ENCODE data around the gene PLCB3.

The PLCB3 gene

DNA sequence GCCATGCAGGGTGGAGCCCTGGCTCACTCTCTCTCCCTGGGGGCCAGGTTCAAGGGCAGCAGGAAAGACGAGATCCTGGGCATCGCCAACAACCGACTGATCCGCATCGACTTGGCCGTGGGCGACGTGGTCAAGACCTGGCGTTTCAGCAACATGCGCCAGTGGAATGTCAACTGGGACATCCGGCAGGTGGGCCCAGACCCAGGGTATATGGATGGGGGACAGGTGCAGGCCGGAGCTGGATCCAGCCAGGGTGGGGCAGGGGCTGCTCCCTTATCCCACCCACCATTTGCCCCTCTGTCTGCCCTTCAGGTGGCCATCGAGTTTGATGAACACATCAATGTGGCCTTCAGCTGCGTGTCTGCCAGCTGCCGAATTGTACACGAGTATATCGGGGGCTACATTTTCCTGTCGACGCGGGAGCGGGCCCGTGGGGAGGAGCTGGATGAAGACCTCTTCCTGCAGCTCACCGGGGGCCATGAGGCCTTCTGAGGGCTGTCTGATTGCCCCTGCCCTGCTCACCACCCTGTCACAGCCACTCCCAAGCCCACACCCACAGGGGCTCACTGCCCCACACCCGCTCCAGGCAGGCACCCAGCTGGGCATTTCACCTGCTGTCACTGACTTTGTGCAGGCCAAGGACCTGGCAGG, 28.2 kb upstream of the PLCB3 start:
- no peak for DNase-seq

DNA sequence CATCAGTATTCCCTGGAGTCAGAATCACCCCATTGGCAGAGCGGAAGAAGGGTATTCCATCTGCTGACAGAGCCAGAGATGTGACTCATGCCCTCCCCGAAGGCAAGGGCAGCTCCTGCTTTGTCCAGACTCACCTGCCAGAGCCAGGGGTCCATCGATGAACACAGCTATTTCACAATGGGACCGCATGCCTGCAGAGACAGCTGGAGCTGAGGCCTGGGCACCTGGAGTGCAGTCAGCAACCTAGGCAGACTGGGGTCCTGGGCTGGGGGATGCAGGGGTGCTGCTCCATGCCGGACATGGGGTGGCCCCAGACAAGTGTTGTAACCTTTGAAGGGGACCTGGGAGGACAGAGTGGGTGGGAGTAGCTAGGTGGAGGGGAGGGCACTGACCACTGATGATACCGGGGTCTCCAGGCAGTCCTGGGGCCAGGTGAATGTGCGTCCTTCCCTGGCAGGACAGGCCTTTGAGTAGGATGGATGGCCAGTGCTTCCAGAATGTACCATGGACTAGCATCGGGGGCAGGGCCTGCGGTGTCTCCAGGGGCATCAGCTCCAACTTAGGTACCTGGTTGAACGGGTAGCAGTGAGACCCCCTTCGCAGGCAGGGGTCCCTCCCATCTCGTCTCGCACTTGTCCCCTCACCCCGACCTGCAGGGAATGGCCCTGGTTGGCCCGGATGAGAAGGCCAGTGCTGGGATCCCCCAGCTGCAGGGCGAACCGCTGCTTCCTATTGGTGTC, 27.0 kb upstream of the PLCB3 start:
- DNase-seq = no peak

DNA sequence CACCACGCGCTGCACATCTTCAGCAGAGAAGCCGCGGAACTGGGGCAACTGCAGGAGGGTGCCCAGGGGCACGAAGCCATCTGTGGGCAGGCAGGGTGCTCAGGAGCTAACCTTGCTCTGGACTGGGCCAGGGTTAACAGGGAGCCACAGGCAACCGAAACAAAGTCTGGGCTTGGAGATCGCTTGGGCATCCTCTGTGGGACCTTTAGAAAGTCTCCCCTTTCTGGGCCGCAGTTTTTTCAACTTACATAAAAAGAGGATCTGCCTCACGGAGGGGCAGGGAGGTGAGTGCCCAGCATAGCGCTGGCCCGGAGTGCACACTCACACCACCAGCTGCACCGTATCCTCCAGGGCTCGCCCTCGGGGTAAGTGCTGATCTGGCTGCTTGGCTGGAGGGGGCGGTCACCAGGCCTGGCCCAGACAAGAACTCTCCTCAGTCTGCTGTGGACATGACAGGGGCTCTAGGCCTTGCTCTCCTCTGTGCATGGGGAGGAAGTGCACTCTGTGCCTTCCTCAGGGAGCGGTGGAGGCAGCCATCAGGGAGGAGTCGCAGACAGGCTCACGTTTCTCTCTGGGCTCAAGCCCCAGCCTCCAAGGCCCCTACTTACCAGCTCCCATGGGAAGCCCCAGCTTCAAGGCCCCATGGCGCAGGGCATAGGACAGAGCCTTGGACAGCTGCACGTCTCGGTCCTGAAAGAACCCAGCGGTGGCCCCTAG, 26.3 kb upstream of the PLCB3 start:
- peak; percentile 33 for DNase-seq

DNA sequence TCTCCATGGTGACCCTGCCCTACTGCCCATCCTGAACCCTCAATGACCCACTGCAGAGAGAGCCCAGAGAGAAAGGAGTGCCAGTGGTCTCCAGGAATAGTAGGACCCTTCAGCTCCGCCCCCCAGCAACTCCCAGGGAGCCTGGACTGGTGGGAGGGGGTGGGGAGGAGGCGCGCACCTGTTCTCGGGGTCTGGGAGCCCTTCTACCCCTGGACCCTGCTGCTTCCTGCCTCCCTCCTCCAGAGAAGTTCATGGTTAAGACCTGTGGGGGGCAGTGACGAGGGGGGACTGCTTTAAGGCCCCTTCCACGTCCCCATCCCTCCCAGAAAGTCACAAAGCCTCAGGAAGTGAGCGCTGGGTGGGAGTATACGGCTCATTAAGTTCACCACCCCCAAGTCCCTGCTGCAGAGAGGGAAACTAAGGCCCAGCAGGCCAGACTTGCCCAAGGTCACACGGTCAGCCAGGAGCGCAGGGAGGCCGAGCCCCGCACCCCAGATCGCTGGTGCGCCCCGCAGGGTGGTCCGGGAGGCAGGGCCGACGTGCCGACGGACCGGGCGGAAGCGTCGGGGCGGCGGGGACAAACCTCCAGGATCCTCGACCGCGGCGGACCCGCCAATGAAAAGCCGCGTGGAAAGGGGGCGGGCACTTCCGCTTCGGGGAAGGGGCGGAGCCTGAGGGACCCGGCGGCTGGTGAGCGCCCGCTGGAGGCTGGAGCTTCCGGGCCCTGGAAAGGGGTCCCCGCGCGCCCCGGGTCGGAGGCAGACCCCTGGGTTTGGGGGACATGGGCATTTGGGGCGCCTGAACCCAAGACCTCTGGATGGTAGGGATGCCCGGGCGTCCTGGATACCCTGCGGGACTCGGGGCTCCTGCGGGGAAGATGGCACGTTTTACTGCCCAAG, 25.5 kb upstream of the PLCB3 start, which contains the start of the genes NUDT22 and TRPT1:
Gene NUDT22, plus strand, starts transcription at position 667 of the 899 bp plus-strand sequence. CDS start 379 bp downstream, outside the sequence.
Gene TRPT1, minus strand, starts transcription at position 579 of the 899 bp plus-strand sequence. Its CDS starts 326 bp downstream, at position 253.
- DNase-seq = peak; percentile 96

DNA sequence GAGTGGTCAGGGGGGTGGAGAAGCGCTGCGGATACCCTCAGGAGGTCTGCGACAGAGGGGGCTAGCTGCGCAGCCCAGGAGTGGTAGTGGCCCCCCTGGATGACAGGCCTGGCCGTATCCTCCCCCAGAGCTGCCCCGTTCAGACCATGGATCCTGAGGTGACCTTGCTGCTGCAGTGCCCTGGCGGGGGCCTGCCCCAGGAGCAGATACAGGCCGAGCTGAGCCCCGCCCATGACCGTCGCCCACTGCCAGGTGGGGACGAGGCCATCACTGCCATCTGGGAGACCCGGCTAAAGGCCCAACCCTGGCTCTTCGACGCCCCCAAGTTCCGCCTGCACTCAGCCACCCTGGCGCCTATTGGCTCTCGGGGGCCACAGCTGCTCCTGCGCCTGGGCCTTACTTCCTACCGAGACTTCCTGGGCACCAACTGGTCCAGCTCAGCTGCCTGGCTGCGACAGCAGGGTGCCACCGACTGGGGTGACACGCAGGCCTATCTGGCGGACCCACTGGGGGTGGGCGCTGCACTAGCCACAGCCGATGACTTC, 24.8 kb upstream of the PLCB3 start:
- DNase-seq = peak; percentile 88

DNA sequence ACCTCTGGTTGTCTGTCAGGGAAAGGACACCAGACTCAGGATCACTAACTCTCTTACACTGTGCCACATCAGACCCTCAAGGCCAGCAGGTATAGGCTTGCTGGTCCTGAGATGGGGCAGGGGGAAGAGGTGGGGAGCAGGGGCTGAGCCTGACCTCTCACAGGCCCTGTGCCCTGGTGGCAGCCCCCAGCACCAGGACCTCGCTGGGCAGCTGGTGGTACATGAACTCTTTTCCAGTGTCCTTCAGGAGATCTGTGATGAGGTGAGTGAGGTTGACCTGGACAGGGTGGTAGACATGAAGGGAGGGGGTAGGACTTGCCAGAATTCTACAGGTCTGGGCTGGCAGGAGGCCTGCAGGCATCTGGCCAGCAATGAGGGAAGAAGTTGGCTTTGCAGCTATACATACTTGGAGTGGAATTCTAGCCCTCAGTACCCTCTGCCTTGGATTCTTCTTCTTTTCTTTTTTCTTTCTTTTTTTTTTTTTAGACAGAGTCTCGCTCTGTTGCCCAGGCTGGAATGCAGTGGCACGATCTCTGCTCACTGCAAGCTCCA, 23.8 kb upstream of the PLCB3 start:
- no peak for DNase-seq

DNA sequence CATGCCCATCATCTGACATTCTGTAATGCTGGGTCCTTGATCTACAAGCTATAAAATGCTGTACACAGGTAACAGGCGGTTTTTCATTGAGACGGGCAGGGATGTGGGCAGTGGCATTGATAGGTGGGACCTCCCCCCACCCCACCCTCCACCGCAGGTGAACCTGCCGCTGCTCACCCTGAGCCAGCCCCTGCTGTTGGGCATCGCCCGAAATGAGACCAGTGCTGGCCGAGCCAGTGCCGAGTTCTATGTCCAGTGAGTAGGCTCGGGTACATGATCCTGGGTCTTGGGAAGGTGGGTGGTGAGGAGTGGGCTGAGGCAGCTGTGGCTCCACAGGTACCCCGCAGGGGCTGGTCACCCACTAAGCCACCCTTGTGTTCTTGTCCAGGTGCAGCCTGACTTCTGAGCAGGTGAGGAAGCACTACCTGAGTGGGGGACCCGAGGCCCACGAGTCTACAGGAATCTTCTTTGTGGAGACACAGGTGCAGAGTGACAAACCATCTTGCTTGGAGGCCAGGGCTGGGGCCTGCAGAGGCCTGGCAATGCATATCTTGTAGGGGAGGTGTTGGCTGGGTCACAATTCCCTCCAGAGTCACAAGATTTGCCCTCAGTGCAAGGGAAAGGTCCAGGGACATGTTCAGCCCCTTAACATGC, 22.1 kb upstream of the PLCB3 start:
- no peak for DNase-seq

DNA sequence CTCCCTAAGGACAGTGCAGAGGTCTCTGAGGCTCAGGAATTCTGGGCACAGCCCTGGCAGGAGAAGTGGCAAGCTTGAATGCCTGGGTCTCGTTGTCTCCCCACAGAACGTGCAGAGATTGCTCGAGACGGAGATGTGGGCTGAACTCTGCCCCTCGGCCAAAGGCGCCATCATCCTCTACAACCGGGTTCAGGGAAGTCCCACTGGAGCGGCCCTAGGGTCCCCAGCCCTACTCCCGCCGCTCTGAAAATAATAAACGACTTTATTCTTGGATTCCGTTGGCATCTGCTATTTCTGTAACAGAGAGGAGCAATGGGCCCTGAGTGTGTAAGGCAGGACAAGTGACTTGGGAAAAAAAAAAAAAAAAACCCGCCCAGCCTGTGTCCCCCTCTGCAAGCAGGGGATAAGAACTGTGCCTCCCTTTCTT, 21.6 kb upstream of the PLCB3 start:
- DNase-seq = no peak

DNA sequence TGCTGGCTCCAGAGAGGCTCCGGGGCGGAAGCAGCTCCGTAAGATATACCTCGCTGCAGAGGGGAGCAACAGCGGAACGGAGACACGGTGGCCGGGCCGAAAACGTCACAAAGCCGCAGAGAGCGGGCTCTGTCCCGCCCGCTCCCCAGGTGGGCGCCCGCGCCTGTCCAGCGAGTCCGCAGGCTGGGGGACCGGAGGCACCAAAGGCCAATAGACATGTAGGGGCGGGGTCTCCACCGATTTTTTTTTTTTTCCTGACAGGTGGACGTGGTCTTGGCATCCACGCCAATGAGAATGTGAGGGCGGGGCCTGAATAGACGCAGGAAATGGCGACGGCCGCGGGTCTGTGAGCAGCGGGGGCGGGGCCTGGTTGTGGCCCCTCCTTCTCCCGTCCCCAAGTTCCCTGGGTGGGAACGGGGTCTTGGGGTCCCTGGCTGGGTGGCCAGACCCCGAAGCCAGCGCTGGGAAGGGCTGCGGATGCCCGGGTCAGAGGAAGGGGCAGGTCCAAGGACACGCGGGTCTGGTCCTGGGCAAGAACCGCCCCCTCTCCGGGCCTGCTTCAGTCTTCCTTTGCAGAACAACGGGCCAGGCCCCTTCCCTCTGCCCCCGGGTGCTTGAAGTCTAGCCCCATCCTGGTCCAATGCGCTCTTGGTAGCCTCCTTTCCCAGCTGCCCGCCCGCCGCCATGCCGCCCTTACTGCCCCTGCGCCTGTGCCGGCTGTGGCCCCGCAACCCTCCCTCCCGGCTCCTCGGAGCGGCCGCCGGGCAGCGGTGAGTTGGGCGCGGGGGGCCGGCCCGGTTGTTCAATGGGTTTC, 21.0 kb upstream of the PLCB3 start, which contains the start of gene DNAJC4:
Gene DNAJC4, plus strand, starts transcription at position 378 of the 814 bp plus-strand sequence. Its CDS starts 307 bp downstream, at position 685.
- DNase-seq = peak; percentile 98

DNA sequence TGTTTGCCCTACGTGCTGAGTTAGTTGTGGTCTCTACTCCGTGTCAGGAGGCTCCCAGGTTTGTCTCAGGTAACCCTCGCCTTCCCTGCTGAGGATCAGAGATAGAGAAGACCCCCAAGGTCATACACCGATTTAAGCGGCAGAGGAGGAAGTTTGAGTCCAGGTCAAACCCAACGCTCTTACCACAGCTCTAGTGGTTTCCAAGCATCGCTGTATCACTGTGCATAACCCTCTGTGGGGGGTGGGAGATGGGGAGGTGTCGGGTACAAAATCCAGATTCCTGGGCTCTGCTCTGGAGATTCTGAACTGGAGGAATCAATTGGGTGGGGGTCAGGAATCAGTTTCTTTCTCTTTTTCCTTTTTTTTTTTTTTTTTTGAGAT, 20.4 kb upstream of the PLCB3 start:
- peak; percentile 72 for DNase-seq

DNA sequence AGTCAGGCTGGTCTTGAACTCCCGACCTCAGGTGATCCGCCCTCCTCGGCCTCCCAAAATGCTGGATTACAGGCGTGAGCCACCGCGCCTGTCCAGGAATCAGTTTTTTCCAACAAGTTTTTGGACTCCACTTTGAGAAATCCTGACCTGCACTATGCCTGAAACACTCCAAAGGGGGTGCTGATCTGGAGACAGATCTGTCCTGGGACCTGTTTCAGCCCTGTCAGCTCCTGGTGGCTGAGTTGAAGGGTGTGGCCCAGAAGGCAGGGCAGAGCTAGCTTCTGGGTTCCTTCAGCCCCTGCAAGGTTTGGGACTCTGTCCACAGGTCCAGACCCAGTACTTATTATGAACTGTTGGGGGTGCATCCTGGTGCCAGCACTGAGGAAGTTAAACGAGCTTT, 19.8 kb upstream of the PLCB3 start:
- DNase-seq = peak; percentile 44

DNA sequence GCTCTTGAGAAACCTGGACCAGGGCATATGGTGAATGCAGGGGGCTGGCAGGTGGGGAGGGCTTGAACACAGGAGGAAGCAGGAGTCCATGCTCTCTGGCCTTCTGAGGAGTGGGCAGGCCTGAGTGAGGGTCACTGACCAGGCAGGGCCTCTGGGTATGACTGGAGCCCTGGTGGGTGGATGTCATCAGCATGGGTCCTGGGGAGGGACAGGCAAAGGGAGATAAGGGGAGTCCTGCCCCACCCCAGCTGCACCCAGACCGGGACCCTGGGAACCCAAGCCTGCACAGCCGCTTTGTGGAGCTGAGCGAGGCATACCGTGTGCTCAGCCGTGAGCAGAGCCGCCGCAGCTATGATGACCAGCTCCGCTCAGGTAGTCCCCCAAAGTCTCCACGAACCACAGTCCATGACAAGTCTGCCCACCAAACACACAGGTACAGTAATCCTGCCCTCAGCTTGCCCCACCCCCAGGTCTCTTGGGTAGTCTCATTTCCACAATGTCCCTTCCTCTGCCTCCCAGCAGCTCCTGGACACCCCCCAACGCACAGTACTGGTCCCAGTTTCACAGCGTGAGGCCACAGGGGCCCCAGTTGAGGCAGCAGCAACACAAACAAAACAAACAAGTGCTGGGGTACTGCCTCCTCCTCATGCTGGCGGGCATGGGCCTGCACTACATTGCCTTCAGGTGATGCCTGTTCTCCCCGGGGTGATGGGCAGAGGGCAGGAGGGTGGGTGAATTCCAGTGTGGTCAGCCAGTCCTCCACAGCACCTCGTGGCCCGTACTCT, 19.0 kb upstream of the PLCB3 start:
- DNase-seq = no peak

DNA sequence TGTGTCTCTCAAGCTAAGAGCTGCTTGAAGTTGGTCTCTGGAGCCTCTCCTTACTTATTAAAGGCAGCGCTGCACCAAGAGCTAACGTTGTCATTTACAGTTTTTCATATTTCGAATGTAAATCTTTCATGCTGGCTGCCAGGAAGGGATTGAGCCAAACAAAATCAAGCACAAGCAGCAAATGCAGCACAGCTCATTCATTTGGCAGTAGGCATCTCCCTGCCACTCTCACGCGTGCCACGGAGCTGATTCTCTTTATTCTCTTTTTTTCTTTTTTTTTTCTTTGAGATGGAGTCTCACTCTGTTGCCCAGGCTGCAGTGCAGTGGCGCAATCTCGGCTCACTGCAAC, 18.4 kb upstream of the PLCB3 start:
- DNase-seq = no peak

DNA sequence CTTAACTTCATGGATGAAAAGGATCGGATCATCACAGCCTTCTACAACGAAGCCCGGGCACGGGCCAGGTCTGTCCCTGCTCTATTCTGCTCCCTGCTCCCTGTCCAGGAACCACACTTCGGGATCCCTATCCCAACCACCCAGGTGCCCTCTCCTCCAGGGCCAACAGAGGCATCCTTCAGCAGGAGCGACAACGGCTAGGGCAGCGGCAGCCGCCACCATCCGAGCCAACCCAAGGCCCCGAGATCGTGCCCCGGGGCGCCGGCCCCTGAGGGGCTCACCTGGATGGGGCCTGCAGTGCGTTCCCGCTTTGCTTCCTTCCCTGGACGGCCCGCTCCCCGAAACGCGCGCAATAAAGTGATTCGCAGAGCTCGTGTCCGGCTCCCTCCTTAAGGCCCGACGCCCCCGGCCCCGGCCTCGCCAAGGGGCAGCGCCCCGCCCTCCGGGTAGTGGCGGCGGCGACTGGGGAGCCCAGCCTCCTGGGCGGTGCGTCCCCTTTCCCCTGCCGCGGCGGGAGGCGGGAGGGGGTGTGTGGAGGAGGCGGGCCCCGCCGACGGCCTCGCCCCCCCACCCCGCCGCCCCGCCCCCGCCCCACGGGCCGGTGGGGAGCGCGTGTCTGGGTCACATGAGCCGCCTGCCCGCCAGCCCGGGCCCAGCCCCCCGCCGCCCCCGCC, 17.3 kb upstream of the PLCB3 start, which contains the start of gene VEGFB:
Gene VEGFB, plus strand, starts transcription at position 672 of the 674 bp plus-strand sequence. CDS start 250 bp downstream, outside the sequence.
- DNase-seq = peak; percentile 79

DNA sequence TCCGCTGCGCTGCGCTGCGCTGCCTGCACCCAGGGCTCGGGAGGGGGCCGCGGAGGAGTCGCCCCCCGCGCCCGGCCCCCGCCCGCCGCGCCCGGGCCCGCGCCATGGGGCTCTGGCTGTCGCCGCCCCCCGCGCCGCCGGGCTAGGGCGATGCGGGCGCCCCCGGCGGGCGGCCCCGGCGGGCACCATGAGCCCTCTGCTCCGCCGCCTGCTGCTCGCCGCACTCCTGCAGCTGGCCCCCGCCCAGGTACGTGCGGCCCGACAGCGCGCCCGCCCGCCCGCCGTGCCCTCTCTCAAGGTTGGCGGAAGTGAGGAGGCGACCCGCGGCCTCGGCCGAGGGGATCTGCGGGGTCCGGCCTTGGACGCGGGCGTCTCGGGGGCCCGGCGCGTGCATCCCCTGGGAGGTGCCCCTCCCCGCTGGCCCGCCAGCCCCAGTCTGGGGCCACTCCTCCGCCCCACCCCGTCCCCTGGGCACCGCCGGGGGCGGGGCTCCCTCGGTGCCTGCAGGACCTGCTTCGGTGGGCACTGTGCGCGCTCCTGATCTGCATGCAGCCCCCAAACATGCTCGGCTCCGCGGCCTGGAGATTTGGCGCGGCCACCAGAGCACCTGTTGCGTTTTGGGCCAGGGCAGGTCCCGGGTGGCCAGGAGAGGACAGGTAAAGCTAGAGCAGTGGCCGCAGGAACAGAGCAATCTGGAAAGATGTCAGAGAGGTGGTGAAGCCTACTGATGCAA, 16.5 kb upstream of the PLCB3 start:
- DNase-seq = peak; percentile 78

DNA sequence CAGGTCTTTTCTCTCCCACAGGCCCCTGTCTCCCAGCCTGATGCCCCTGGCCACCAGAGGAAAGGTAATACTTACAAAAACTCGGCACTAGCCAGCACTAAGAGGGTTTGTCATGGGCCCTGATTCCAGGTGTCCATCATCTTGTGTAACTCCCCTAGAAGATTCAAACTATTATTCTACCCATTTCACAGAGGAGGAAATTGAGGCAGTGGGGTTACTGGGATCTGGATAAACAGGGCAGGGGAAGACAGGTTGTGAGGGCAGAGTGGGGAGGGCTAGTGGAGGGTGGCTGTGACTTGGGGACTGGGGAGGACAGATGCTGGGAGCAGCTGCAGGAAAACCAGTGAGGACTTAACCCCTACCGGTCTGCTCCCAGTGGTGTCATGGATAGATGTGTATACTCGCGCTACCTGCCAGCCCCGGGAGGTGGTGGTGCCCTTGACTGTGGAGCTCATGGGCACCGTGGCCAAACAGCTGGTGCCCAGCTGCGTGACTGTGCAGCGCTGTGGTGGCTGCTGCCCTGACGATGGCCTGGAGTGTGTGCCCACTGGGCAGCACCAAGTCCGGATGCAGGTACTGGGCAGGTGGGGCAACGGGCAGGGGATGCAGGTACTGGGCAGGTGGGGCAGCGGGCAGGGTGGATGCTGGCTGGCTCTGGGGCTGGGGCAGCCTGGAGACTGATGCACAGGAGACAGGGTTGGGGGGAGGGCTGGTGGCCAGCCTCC, 15.7 kb upstream of the PLCB3 start:
- DNase-seq = no peak

DNA sequence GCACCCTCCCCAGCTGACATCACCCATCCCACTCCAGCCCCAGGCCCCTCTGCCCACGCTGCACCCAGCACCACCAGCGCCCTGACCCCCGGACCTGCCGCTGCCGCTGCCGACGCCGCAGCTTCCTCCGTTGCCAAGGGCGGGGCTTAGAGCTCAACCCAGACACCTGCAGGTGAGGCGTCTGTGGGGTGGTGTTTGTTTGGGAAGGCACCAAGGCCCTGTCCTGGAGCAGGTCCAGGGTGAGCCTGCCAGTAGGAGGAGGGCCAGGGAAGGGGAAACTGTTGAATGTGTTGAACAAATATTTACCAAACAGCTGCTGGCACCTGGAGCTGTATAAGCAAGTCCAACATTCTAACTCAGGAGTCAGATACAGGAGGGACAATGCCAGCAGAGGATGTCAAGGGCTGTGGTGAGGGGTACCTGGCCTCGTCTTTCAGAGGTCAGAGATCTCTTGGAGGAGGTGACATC, 13.8 kb upstream of the PLCB3 start:
- DNase-seq = no peak
